RWPE1 (cell line): ENCODE measurements around the gene BICDL1.
"Not testable (repeated sequence)": the region's sequence is repeated elsewhere in the genome, so short reads cannot be mapped to it uniquely, and the experiment has no call there.

ENCODE experiments used
- CTCF ChIA-PET: fragments of 350-600 bp; sonication (Branson Sonifier 250); formaldehyde crosslinking; extraction: SDS; loops from one replicate; lab custom pipeline; 2021; lab: Yijun Ruan, JAX
- POLR2A ChIA-PET: fragments of 400-600 bp; formaldehyde crosslinking; extraction: SDS; loops from one replicate; lab custom pipeline; 2020; ENCODE audit warnings: antibody characterized with exemption; ENCODE audit not compliant: low non-redundant PET; lab: Yijun Ruan, JAX
- DNase-seq: peaks from one replicate; pipeline ENCODE4 v3.0.0; 2012; ENCODE audit warnings: low spot score
- H3K27ac ChIP-seq: fragments of 450-650 bp; 2 replicates; pipeline ENCODE4 v1.5.1; 2017
- CTCF ChIP-seq: fragments of 450-650 bp; conservative IDR thresholded peaks from 2 replicates; pipeline ENCODE4 v1.5.1; 2017; ENCODE audit warnings: low read depth, mild to moderate bottlenecking

The BICDL1 gene

GRCh38 chr12:120025640-120026039, 36.6 kb downstream of the BICDL1 start:
- TF ChIP-seq CTCF: no peak
- no peak overlapping the region for H3K27ac ChIP-seq
- POLR2A ChIA-PET: no interaction called here
- CTCF ChIA-PET: no interaction called here
- DNase-seq: no peak

DNA sequence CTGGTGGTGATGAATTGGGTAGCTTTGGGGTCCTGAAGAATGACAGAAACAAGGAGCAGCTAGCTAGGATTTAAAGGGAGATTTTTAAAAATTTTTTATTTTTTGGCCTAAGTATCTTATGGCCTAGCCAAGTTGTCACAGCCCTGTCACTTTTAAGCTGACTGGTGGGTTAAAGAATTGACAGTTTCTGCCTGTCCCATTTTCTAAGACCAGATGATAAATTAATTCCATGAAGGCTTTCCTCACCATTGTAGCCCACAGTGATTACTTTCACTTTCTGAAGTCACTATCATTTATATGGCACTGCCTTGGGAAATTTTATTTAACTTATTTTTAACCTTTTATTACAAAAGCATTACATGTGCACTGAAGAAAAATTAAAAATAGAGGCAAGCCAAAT, 43.2 kb downstream of the BICDL1 start:
- no peak overlapping the region for H3K27ac ChIP-seq
- POLR2A ChIA-PET: no interaction called here
- no peak for TF ChIP-seq CTCF
- CTCF ChIA-PET: no interaction called here
- DNase-seq: no peak

- DNase-seq: no peak
- TF ChIP-seq CTCF: no peak
- CTCF ChIA-PET: no interaction called here
- H3K27ac ChIP-seq: no peak overlapping the region
- POLR2A ChIA-PET: no interaction called here
Measured at GRCh38 chr12:120037851-120038250, 48.8 kb downstream of the BICDL1 start.

GRCh38 chr12:120039711-120040110, 50.7 kb downstream of the BICDL1 start:
- CTCF ChIA-PET: interaction anchor here (1.1 kb wide), 1 partner anchor 16 kb away, joined by 4 read pairs; no protein-coding TSS in a partner anchor
- TF ChIP-seq CTCF: no peak
- no peak for DNase-seq
- POLR2A ChIA-PET: no interaction called here
- peak overlapping the region; percentile 51; the same call in 1 of the 2 replicates for H3K27ac ChIP-seq

- TF ChIP-seq CTCF: no peak
- no peak for DNase-seq
- POLR2A ChIA-PET: no interaction called here
- CTCF ChIA-PET: no interaction called here
- H3K27ac ChIP-seq: peak overlapping the region; percentile 94
Measured at GRCh38 chr12:120041386-120042231, 52.6 kb downstream of the BICDL1 start.

DNA sequence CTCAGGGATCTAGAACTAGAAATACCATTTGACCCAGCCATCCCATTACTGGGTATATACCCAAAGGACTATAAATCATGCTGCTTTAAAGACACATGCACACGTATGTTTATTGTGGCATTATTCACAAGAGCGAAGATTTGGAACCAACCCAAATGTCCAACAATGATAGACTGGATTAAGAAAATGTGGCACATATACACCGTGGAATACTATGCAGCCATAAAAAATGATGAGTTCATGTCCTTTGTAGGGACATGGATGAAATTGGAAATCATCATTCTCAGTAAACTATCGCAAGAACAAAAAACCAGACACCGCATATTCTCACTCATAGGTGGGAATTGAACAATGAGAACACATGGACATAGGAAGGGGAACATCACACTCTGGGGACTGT, 56.3 kb downstream of the BICDL1 start:
- POLR2A ChIA-PET, H3K27ac ChIP-seq, CTCF ChIA-PET, DNase-seq: not testable (repeated sequence)

DNA sequence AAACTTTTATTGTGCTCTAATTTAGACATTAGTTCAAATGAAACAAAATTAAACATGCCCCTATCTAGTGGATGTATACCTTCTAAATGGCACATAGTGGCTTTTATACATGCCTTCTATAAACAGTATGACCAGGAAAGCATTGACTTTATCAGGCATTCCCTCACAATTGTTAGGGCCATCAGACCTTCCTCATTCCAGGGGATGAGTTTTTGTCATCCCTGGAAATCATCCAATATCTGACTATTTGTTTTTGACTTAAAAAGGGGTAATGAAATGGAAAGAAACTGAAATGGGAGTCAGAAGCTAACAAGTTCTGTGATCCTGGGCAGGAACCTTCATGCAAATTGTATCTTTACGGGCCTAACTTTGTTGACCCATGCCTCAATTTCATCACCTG, 58.0 kb downstream of the BICDL1 start:
- POLR2A ChIA-PET: no interaction called here
- CTCF ChIA-PET: no interaction called here
- DNase-seq: no peak
- no peak overlapping the region for H3K27ac ChIP-seq
- TF ChIP-seq CTCF: no peak
